ENCODE data around the gene FXN.
"Not testable (repeated sequence)": the region's sequence is repeated elsewhere in the genome, so short reads cannot be mapped to it uniquely, and the experiment has no call there.

FXN gene

GRCh38 chr9:69104830-69105527 is 69.4 kb downstream of the FXN start:
- no peak for DNase-seq (ENCODE audit: low read depth)

- DNase-seq (ENCODE audit: low read depth), result no peak
Measured at GRCh38 chr9:69107771-69108170, 72.2 kb downstream of the FXN start.

GRCh38 chr9:69108706-69109105 is 73.2 kb downstream of the FXN start:
- not testable (repeated sequence) for DNase-seq (ENCODE audit: low read depth)

GRCh38 chr9:69109152-69109551 is 73.6 kb downstream of the FXN start:
- no peak for DNase-seq (ENCODE audit: low read depth)

GRCh38 chr9:69112646-69113045 is 77.1 kb downstream of the FXN start:
- not testable (repeated sequence) for DNase-seq (ENCODE audit: low read depth)

- DNase-seq (ENCODE audit: low read depth), result no peak
Measured at GRCh38 chr9:69115621-69116020, 80.1 kb downstream of the FXN start.

GRCh38 chr9:69118656-69119055 is 83.1 kb downstream of the FXN start:
- DNase-seq (ENCODE audit: low read depth), result no peak

- DNase-seq (ENCODE audit: low read depth), result no peak
Measured at GRCh38 chr9:69120380-69121154, 85.0 kb downstream of the FXN start.

GRCh38 chr9:69121155-69122081 is 85.9 kb downstream of the FXN start:
- no peak for DNase-seq (ENCODE audit: low read depth)

- DNase-seq (ENCODE audit: low read depth), result peak; percentile 29
Measured at GRCh38 chr9:69122082-69122548, 86.6 kb downstream of the FXN start.

GRCh38 chr9:69122549-69123141 is 87.1 kb downstream of the FXN start:
- DNase-seq (ENCODE audit: low read depth), result peak; percentile 62

- DNase-seq (ENCODE audit: low read depth), result peak; percentile 87
Measured at GRCh38 chr9:69130456-69131441, 95.2 kb downstream of the FXN start.

GRCh38 chr9:69131682-69132081 is 96.1 kb downstream of the FXN start:
- DNase-seq (ENCODE audit: low read depth), result peak; percentile 99

GRCh38 chr9:69132361-69132760 is 96.8 kb downstream of the FXN start:
- no peak for DNase-seq (ENCODE audit: low read depth)

- DNase-seq (ENCODE audit: low read depth), result no peak
Measured at GRCh38 chr9:69134412-69134811, 98.9 kb downstream of the FXN start.

- no peak for DNase-seq (ENCODE audit: low read depth)
Measured at GRCh38 chr9:69136185-69136584, 100.6 kb downstream of the FXN start.

- DNase-seq (ENCODE audit: low read depth), result no peak
Measured at GRCh38 chr9:69136779-69137178, 101.2 kb downstream of the FXN start.

- DNase-seq (ENCODE audit: low read depth), result no peak
Measured at GRCh38 chr9:69137311-69137710, 101.8 kb downstream of the FXN start.

GRCh38 chr9:69139596-69139995 is 104.0 kb downstream of the FXN start:
- DNase-seq (ENCODE audit: low read depth), result no peak

GRCh38 chr9:69140123-69140735 is 104.7 kb downstream of the FXN start:
- no peak for DNase-seq (ENCODE audit: low read depth)

Measured in amniotic epithelial cell (primary cell).